ENCODE measurements around the gene SIRT1.
"Not testable (repeated sequence)": the region's sequence is repeated elsewhere in the genome, so short reads cannot be mapped to it uniquely, and the experiment has no call there.

SIRT1 gene

DNA sequence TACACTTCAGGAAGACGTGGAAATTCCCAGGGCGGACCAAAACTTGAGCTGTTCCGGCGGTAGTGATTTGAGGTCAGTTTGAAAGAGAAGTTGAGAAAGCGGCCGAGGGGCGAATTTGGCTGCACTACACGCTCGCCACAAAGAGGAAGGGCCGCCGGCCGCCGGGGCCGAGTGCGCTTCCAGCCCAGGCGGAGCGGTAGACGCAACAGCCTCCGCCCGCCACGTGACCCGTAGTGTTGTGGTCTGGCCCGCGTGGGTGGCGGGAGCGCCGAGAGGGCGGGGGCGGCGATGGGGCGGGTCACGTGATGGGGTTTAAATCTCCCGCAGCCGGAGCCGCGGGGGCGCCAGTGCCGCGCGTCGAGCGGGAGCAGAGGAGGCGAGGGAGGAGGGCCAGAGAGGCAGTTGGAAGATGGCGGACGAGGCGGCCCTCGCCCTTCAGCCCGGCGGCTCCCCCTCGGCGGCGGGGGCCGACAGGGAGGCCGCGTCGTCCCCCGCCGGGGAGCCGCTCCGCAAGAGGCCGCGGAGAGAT is at the start of gene SIRT1:
Gene SIRT1, plus strand, starts transcription at position 344 of the 529 bp plus-strand sequence. Its CDS starts 66 bp downstream, at position 410.
- in situ Hi-C loops (cut with MboI; ENCODE audit: low sequenced_read_pairs) = no loop called here

DNA sequence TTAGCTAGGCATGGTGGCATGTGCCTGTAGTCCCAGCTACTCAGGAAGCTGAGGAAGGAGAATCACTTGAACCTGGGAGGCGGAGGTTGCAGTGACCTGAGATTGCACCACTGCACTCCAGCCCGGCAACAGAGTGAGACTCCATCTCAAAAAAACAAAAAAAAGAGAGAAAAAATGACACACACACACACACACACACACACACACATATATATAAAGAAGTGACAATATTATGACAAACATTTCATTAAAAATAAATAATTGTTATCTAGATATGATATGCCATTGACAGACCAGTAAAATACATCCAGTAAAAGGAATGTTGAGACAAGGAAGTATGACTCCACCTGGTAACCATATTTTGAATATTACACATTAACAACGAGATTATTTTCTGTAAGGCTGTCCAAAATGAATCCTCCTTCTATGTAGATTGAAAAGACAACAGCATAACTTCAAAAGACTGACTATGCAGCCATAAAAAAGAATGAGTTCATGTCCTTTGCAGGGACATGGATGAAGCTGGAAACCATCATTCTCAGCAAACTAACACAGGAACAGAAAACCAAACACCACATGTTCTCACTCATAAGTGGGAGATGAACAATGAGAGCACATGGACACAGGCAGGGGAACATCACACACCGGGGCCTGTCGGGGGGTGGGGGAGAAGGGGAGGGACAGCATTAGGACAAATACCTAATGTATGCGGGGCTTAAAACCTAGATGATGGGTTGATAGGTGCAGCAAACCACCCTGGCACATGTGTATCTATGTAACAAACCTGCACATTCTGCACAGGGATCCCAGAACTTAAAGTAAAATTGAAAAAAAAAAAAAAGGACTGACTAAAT is 48.7 kb upstream of the SIRT1 start:
- in situ Hi-C loops (cut with MboI; ENCODE audit: low sequenced_read_pairs) = not testable (repeated sequence)

DNA sequence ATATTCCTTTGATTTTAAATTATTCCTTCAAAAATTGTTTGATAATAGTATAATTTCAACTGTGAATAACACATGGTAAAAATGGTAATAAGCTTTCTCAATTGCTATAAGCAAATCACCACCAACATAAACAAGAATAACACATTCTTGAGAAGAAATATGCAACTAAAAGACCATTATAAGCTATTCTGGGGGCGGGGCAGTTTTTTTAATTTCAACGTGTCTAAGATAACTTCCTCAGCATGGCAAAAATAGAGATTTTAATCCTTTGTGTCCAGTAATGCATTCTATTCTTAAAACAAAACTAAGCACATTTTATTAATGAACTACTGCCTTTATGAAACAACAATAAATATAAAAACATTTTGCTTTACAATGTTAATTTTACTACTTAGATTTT is 48.0 kb upstream of the SIRT1 start:
- in situ Hi-C loops (cut with MboI; ENCODE audit: low sequenced_read_pairs) = no loop called here

DNA sequence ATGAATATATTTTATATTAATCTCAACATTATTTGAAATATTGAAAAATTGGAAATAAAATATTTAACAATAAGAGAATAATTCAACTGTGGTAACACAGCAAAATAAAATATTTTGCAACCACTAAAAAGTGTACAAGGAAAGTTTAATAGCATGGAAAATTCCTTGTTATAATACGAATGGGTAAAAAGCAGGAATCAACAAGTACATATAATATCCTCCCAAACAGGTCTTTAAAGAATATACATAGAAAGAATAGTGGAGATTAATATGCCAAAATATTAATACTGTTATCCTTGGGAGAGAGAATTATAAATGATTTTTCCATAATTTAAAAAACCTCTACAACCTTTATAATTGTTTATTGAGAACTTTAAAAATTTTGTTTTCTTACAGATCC is 47.5 kb upstream of the SIRT1 start:
- in situ Hi-C loops (cut with MboI; ENCODE audit: low sequenced_read_pairs) = no loop called here

DNA sequence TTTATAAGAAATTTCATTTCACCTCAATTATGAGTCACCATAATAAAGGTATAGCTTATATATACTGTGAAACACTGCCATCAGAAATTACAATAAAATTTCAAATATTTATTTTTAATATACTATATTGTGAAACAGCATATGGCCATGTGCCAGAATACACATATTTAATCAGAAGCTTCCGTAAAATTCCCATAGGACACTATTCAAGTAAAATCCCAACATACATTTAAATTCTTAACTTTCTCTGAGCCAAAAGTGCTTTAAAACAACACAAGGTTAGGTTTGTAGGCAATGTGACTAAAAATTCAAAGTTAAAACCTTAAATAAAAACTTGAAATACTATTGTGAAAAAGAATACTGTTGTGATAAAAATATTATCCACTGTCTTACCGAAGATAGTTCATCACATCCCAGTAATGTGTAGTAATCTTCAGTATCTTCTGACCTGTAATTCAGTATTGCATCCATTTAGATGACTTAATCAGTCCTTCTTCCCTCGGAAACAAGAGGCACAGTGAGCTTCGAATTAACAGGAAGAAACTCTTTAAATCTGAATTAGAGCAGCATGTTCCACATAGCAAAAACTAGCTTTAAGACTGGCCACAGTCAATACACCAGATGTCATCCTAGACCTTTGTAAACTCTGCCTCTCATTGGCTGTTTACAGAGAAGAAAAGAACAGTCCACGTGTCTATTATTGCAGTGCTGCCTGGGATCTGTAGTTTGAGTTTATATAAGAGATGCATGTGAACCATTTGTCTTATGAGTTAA is 46.7 kb upstream of the SIRT1 start, which contains the start of gene DNAJC12:
Gene DNAJC12, minus strand, starts transcription at position 648 of the 774 bp plus-strand sequence. Its CDS starts 177 bp downstream, at position 471.
- in situ Hi-C loops (cut with MboI; ENCODE audit: low sequenced_read_pairs) = no loop called here

DNA sequence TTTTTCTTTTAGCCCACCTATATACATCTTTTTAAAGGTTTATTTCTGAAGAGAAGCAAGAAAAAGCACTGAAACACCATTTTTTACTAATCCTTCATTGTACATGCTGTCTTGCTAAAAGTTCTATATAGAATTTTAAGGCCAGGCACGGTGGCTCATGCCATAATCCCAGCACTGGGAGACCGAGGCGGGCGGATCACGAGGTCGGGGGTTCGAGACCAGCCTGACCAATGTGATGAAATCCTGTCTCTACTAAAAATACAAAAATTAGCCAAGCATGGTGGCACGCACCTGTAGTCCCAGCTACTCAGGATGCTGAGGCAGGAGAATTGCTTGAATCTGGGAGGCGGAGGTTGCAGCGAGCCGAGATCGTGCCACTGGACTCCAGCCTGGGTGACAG is 44.9 kb upstream of the SIRT1 start:
- in situ Hi-C loops (cut with MboI; ENCODE audit: low sequenced_read_pairs) = not testable (repeated sequence)

DNA sequence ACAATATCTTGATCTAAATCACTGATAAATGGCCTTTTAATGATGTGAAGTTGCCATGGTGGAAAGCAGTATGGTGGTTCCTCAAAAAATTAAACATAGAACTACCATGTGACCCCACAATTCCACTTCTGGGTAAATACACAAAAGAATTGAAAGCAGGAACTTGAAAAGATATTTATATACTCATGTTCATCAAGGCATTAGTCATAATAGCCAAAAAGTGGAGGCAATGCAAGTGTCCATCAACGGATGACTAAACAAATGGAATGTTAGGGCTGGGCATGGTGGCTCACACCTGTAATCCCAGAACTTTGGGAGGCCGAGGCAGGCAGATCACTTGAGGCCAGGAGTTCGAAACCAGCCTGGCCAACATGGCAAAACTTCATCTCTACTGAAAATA is 44.5 kb upstream of the SIRT1 start:
- in situ Hi-C loops (cut with MboI; ENCODE audit: low sequenced_read_pairs) = no loop called here

DNA sequence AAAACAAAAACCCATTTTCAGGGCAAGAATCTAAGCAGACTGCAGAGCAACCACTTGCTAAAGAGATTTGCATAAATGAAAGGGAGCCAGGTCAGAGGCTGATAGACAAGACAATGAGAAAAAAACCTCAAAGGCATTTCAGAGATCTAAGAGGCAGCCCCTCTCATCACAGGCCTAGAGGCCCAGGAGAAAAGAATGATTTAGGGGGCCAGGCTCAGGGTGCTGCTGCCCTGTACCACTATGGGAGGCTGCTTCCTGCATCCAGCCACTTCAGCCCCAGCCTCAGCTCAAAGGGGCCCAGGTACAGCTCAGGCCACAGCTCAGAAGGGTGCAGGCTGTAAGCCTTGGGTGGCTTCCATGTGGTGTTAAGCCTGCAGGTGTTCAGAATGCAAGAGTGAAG is 42.7 kb upstream of the SIRT1 start:
- in situ Hi-C loops (cut with MboI; ENCODE audit: low sequenced_read_pairs) = no loop called here

DNA sequence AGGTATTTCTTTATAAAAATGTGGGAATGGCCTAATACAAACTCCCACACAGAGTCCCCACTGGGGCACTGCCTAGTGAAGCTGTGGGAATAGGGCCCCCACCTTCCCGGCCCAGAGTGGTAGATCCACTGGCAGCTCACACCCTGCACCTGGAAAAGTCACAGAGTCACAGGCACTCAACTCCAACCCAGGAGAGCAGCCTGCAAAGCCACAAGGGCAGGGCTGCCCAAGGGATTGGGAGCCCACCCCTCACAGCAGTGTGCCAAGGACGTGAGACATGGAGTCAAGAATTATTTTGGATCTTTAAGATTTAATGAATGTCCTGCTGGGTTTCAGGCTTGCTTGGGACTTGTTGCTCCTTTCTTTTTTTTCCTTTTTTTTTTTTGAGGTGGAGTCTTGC is 41.2 kb upstream of the SIRT1 start:
- in situ Hi-C loops (cut with MboI; ENCODE audit: low sequenced_read_pairs) = no loop called here

DNA sequence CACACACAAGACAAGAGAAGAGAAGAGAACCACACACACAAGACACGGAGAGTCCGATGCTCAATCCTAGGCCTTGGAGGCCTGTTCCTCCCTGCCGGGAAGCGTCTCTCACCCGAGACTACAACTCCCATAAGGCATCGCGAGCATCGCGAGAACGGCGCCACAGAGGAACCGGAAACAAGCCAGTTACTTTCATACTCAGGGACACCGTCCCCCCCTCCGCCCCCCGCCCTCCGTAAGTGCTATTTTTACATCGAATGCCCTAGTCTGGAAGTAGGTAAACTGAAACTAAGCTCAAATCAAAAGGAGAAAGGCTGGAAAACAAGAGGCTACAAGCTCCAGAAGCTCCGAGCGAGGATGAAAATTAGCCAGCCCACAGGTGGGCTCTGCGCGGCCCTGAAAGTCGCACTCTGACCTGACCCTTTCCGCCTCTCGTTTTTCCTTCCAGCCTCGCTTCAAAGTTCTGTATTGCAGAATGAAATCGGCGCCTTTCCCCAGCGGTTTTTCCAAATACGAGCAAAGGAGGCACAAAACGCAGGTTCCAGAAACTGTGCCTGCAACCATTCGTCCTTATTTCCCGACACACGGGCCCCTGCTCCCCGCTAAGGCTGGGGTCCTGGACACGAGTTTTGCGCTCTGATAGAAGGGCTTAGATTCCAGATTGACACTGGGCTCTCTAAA is 35.0 kb upstream of the SIRT1 start:
- in situ Hi-C loops (cut with MboI; ENCODE audit: low sequenced_read_pairs) = loop anchor here (25.0 kb wide), 2 partner anchors 313 to 488 kb away; partner anchors contain the start of genes HNRNPH3 and PBLD

DNA sequence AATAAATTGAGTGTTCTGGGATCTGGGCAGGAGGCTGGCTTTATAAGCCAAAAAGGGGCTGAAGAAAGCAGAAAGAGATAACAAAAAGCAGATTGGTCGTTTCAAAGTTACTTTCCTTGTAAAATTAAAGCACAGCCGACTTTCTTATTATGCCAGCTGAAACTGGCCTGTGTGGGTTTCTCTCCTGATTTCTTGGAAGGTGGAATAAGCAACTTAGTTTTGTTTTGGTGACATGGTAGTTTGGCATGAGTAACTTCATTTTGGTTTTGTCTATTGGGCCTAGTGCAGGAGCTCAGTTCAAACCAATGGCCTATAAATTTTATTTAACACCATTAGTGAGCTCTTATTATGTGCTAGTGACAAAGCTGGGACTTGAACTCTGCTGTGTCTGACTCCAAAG is 33.3 kb upstream of the SIRT1 start:
- in situ Hi-C loops (cut with MboI; ENCODE audit: low sequenced_read_pairs) = loop anchor here (25.0 kb wide), 2 partner anchors 311 to 486 kb away; partner anchors contain the start of genes HNRNPH3 and PBLD

DNA sequence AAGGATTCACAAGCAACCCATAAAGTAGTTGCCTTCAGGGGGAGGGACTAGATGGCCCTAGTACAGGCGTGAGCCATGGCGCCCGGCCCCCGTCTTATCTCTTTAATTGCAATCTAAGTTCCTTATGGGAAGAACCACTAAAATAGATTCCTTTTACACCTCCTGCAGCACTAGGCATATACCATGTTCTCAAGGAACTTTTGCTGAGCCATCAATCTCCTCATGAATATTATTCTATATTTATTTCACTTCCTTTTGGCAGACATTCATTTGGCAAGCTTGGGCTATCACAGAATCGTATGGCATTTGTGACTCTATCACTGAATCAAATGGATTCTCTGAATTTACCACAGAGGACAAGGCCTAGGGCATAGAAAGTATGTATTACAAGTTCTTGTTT is 31.7 kb upstream of the SIRT1 start:
- in situ Hi-C loops (cut with MboI; ENCODE audit: low sequenced_read_pairs) = loop anchor here (25.0 kb wide), 2 partner anchors 310 to 485 kb away; partner anchors contain the start of genes HNRNPH3 and PBLD

DNA sequence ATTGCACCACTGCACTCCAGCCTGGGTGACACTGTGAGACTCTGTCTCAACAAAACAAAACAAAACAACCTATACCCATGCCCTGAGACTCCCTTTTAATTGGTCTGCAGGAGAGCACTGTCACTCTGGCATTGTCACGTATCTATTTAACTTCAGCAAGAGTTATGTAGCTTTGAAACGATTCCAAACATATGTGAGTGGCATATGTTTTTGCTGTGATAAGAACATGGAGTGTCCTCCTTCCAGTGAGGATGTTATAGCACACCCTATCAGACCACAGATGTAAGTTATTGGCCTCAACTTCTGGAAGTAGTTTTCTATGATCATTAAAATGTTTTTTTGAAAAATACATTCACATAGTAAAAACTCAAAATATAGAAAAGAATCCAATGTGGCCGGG is 30.9 kb upstream of the SIRT1 start:
- in situ Hi-C loops (cut with MboI; ENCODE audit: low sequenced_read_pairs) = loop anchor here (25.0 kb wide), 2 partner anchors 309 to 484 kb away; partner anchors contain the start of genes HNRNPH3 and PBLD

DNA sequence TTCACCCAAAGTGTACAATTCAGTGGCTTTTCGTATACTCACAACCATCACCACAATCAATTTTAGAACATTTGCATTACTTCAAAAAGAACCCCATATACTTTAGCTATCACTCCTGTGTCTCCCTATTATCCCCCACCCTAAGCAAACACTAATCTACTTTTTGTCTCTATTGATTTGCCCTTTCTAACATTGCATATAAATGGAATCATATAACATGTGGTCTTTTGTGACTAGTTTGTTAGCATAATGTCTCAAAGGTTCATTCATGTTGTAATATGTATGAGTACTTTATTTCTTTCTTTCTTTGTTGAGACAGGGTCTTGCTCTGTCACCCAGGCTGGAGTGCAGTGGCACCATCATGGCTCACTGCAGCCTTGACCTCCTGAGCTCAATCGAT is 25.5 kb upstream of the SIRT1 start:
- in situ Hi-C loops (cut with MboI; ENCODE audit: low sequenced_read_pairs) = loop anchor here (25.0 kb wide), 2 partner anchors 303 to 478 kb away; partner anchors contain the start of genes HNRNPH3 and PBLD

DNA sequence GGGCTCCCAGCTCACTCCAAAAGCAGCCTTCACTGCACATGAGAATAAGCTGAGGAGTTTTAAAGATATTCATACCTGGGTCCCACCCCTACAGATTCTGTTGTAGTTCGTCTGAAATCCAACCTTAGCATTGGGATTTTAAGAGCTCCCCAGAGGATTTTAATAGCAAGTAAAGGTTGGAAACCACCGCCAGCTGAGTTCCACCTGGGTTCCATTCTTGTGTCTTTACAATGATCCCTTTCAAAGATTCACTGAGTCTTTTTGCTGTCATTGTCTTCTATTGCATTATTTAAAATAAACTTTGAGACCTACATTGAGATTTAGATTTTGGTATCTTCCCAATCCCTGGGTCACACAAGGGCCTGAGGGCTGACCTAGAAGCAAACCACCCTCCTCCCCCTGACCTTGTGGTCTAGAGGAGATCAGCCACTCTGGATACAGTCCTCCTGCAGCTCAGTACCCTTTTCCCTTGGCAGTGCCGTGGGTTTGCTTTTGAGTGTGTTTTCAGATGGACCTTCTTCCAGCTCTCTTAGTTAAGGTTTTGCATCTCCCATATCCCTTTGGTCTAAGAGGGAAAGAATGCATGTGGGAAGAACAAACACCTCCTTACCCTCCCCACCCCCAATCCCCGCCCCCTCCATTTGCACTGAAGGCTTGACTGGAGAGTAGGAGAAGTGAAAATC is 22.6 kb upstream of the SIRT1 start:
- in situ Hi-C loops (cut with MboI; ENCODE audit: low sequenced_read_pairs) = loop anchor here (25.0 kb wide), 2 partner anchors 300 to 475 kb away; partner anchors contain the start of genes HNRNPH3 and PBLD

DNA sequence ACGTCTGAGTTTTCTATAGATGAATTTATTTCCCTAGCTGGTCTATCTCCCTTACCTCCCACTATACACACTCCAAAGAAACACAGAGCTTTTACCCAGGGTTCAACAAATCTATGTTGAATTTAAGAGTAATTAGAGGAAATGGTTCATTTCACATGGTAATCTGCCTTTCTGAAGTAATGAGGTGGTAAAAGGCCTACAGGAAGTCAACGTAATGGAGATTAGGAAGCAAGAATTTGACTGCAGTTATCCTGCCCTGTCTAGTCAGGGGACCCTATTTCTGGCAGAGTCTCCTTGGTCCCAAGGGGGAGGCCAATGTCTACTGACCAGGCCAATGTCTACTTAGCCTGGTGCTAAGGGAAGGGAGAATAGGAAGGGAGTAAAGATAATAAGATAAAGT is 21.4 kb upstream of the SIRT1 start:
- in situ Hi-C loops (cut with MboI; ENCODE audit: low sequenced_read_pairs) = loop anchor here (25.0 kb wide), 2 partner anchors 299 to 474 kb away; partner anchors contain the start of genes HNRNPH3 and PBLD

DNA sequence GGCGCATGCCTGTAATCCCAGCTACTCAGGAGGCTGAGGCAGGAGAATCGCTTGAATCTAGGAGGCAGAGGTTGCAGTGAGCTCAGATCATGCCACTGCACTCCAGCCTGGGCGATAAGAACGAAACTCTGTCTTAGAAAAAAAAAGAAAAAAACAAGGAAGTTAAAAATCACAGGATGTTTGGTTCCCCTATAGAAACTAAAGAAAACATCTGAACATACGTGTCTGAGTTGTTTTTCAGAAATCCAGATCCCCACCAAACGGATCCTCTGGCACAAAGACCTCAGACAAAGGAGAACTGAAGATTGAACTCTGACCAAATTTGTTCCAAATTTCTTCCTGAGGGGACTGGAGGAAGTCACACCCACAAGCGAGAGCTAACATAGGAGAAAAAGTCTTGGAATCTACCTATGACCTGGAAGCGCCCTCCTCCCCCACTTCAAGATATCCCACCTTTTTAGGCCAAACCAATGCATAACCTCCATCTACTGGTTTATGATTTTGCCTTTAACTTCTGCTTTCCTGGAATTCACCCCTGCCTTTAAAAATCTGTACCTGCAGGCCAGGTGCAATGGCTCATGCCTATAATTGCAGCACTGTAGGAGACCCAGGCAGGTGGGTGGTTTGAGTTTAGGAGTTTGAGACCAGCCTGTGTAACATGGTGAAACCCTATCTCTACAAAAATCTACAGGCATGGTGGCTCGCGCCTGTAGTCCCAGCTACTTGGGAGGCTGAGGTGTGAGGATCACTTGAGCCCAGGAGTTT is 19.7 kb upstream of the SIRT1 start:
- in situ Hi-C loops (cut with MboI; ENCODE audit: low sequenced_read_pairs) = loop anchor here (25.0 kb wide), 2 partner anchors 298 to 473 kb away; partner anchors contain the start of genes HNRNPH3 and PBLD

DNA sequence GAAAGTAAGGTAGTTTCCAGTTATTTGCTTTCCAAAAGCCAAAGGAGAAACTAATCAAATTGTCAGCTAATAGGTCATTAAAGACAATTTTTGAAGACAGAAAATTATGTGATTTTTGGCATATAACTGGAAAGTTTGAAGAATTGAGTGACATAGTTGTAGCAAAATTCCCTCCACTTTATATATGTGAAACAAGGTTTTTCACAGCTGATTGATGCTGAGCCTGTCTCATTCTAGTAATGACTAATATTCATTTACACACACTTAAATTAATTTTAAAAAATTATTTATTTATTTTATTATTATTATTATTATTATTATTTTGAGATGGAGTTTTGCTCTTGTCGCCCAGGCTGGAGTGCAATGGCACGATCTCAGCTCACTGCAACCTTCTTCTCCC is 16.3 kb upstream of the SIRT1 start:
- in situ Hi-C loops (cut with MboI; ENCODE audit: low sequenced_read_pairs) = loop anchor here (25.0 kb wide), 2 partner anchors 294 to 469 kb away; partner anchors contain the start of genes HNRNPH3 and PBLD

DNA sequence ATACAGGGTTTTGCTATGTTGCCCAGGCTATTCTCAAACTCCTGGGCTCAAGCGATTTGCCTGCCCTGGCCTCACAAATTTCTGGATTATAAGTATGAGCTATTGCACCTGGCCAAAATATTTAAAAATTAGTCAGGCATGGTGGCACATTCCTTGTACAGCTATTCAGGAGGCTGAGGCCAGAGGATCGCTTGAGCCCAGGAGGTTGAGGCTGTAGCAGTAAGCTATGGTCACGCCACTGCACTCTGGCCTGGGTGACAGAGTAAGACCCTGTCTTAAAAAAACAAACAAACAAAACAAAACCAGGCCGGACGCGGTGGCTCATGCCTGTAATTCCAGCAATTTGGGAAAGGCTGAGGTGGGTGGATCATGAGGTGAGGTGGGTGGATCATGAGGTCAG is 14.5 kb upstream of the SIRT1 start:
- in situ Hi-C loops (cut with MboI; ENCODE audit: low sequenced_read_pairs) = loop anchor here (25.0 kb wide), 2 partner anchors 292 to 467 kb away; partner anchors contain the start of genes HNRNPH3 and PBLD

Data from HL-60/S4 treated with phorbol 12-myristate 13-acetate at 8.2 ng/mL for 4 days and 3 days (cell line).